LNCaP clone FGC (cell line): ENCODE results near the gene ZNF273.

Experiments
- DNase-seq: peaks from one replicate; pipeline ENCODE4 v3.0.0-alpha.2; 2011; ENCODE audit warnings: low read depth
- H3K4me3 ChIP-seq: 2 replicates; pipeline ENCODE4 v1.5.1; 2011; ENCODE audit warnings: mild to moderate bottlenecking, low read depth, low read length, control low read depth
- CTCF ChIP-seq: IDR thresholded peaks from 2 replicates; pipeline ENCODE4 v1.5.1; 2012; ENCODE audit warnings: mild to moderate bottlenecking; ENCODE audit not compliant: control insufficient read depth, insufficient read depth; ENCODE audit errors: extremely low read depth

The ZNF273 gene

GRCh38 chr7:64873155-64873500 lies 29.9 kb upstream of the ZNF273 start:
- no peak for DNase-seq

GRCh38 chr7:64873517-64873916 lies 29.6 kb upstream of the ZNF273 start:
- no peak overlapping the region for H3K4me3 ChIP-seq
- TF ChIP-seq CTCF: no peak
- no peak for DNase-seq

More at GRCh38 chr7:64873155-64873500, 29.9 kb upstream of the ZNF273 start:
- TF ChIP-seq CTCF: no peak
- no peak overlapping the region for H3K4me3 ChIP-seq

- DNase-seq: no peak
- no peak overlapping the region for H3K4me3 ChIP-seq
- TF ChIP-seq CTCF: no peak
Observed at GRCh38 chr7:64874114-64874513, 29.0 kb upstream of the ZNF273 start.

- no peak for TF ChIP-seq CTCF
- no peak overlapping the region for H3K4me3 ChIP-seq
- no peak for DNase-seq
Observed at GRCh38 chr7:64874562-64875250, 28.4 kb upstream of the ZNF273 start.

- H3K4me3 ChIP-seq: no peak overlapping the region
- no peak for DNase-seq
- TF ChIP-seq CTCF: no peak
Observed at GRCh38 chr7:64875258-64875657, 27.8 kb upstream of the ZNF273 start.

GRCh38 chr7:64875658-64876406 lies 27.2 kb upstream of the ZNF273 start:
- no peak for TF ChIP-seq CTCF
- DNase-seq: no peak
- H3K4me3 ChIP-seq: no peak overlapping the region
